ENCODE results near the gene NINJ1. TPM values are rescaled to one million over a fixed set of nuclear protein-coding genes. Genes with fewer than 3 reads are reported as not detected.

Gene NINJ1
- total RNA-seq, 1 donor from 2014 or later = 29.4 TPM

DNA sequence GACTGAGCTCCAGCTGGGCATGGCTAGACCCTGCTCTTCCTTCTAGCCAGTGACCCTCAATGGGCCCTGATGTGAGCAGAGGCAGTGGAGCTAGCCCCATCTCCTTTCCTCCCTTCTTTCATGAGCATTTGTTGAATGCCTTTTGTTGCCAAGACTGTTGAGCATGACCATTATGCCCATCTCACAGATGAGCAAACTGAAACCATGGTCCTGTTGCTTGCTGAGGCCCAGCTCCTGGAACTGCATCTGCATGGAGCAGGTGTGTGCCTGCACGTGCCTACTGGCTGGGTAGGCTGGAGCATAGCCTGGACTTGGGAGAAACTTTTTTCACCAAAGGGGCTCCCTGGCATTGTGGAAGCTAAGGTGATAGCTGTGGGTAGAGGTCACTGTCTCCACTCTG, 46.9 kb upstream of the NINJ1 start:
- H3K4me1 Mint-ChIP-seq (ENCODE audit: low read depth, unreplicated experiment) = peaks cover 6% of the 10 kb centered on the region
- H3K9me3 Mint-ChIP-seq (ENCODE audit: unreplicated experiment) = peaks cover 14% of the 10 kb centered on the region
- H3K27ac Mint-ChIP-seq (ENCODE audit: unreplicated experiment) = no peak overlapping the region
- H3K4me3 Mint-ChIP-seq (ENCODE audit: unreplicated experiment) = no peak overlapping the region
- H3K36me3 Mint-ChIP-seq (ENCODE audit: unreplicated experiment) = no peaks in the 10 kb centered on the region
- TF ChIP-seq CTCF (IDR thresholded peaks at IDR 0.05; ENCODE audit: partially characterized antibody, unreplicated experiment) = no peak
- peaks cover 11% of the 10 kb centered on the region for H3K27me3 Mint-ChIP-seq (ENCODE audit: unreplicated experiment)
- no peak for DNase-seq

DNA sequence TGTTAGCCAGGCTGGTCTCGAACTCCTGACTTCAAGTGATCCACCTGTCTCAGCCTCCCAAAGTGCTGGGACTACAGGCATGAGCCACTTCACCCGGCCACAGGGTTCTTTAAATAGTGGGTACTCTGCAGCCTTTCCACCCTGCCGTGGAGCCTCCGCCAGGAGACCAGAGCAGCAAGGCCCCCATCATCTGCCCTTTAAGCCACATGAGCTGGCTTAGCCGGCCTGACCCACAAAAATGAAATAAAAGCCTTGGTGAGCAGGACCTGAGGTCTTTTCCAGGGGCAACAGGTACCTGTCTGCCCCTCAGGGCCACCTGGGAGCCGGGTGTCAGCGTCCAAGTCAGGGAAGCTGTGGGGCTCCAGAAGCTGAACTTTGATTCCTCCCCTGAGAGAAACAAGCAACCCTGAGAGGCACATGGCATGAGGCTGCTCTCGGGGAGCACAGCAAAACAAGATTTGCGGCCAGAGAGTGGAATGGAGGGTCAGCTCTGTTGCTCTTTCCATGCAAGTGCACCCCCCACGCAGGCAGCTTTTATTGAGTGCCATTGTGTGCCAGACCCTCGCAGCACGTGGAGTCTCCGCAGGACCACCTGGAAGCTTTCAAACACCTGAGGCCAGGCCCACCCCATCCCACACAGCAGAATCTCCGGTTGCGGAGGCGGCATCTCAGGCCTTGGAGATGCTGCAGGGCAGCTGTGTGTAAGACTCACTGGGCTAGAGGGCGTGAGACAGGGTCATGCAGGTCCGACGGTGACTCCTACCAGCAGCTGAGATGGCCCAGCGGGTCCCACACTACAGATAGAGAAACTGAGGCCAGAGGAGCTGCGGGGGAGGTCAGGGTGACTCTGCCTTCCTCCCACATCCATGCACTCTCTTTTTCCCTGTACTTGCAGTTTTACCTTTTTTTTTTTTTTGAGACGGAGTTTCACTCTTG, 45.1 kb upstream of the NINJ1 start:
- H3K4me1 Mint-ChIP-seq (ENCODE audit: low read depth, unreplicated experiment) = peaks cover 7% of the 10 kb centered on the region
- no peak overlapping the region for H3K27ac Mint-ChIP-seq (ENCODE audit: unreplicated experiment)
- no peak for TF ChIP-seq CTCF (IDR thresholded peaks at IDR 0.05; ENCODE audit: partially characterized antibody, unreplicated experiment)
- no peaks in the 10 kb centered on the region for H3K36me3 Mint-ChIP-seq (ENCODE audit: unreplicated experiment)
- no peak for DNase-seq
- no peak overlapping the region for H3K4me3 Mint-ChIP-seq (ENCODE audit: unreplicated experiment)
- H3K9me3 Mint-ChIP-seq (ENCODE audit: unreplicated experiment) = peaks cover 13% of the 10 kb centered on the region
- H3K27me3 Mint-ChIP-seq (ENCODE audit: unreplicated experiment) = peaks cover 7% of the 10 kb centered on the region

DNA sequence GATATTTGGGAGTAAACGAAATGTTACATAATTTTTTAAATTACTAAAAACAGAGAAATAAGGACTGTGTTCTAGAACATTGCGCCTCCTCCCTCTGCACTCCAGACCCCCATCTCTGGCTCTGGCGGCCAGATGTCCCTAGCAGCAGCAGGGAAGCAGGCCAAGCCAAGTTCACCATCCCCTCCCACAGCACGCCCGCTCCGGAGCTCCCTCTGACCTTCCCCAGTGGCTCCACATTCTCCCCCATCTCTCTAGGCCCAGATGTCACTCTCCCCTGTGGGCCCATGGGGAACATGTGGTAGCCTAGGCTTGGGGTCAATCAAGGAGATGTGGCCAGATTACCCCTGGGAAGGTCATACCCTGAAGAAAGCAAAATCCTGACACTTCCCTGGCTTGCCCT, 43.6 kb upstream of the NINJ1 start:
- DNase-seq = no peak
- TF ChIP-seq CTCF (IDR thresholded peaks at IDR 0.05; ENCODE audit: partially characterized antibody, unreplicated experiment) = no peak
- peak overlapping the region; percentile 62 for H3K27ac Mint-ChIP-seq (ENCODE audit: unreplicated experiment)
- H3K9me3 Mint-ChIP-seq (ENCODE audit: unreplicated experiment) = peaks cover 9% of the 10 kb centered on the region
- peaks cover 5% of the 10 kb centered on the region for H3K27me3 Mint-ChIP-seq (ENCODE audit: unreplicated experiment)
- H3K4me1 Mint-ChIP-seq (ENCODE audit: low read depth, unreplicated experiment) = peaks cover 7% of the 10 kb centered on the region
- H3K36me3 Mint-ChIP-seq (ENCODE audit: unreplicated experiment) = no peaks in the 10 kb centered on the region
- H3K4me3 Mint-ChIP-seq (ENCODE audit: unreplicated experiment) = no peak overlapping the region

DNA sequence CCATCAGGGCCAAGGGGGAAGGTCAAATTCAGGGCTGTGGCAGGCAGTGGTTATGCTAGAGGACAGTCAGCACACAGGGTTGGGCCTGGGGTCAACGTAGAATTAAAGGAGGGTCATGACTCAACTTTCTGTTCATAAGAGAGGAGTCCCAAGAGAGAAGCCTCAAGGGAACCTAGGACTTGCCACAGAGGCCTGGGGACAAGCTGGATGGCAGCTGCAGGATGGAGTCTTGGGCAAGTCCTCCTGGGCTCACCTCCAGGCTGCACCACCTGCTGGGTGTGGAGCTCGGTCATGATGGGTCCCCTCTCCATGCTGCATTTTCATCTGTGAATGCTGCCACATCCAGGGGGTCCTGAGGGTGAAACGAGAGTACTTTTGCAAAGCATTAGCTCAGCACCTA, 40.9 kb upstream of the NINJ1 start:
- TF ChIP-seq CTCF (IDR thresholded peaks at IDR 0.05; ENCODE audit: partially characterized antibody, unreplicated experiment) = no peak
- Mint-ChIP-seq H3K4me1 (ENCODE audit: low read depth, unreplicated experiment) (peaks cover 7% of the 10 kb centered on the region), H3K27ac (ENCODE audit: unreplicated experiment) (no peak overlapping the region), H3K27me3 (ENCODE audit: unreplicated experiment) (peaks cover 6% of the 10 kb centered on the region), H3K4me3 (ENCODE audit: unreplicated experiment) (no peak overlapping the region), H3K9me3 (ENCODE audit: unreplicated experiment) (peaks cover 6% of the 10 kb centered on the region), H3K36me3 (ENCODE audit: unreplicated experiment) (no peaks in the 10 kb centered on the region)
- no peak for DNase-seq

- DNase-seq = no peak
- Mint-ChIP-seq H3K4me1 (ENCODE audit: low read depth, unreplicated experiment) (peaks cover 12% of the 10 kb centered on the region), H3K4me3 (ENCODE audit: unreplicated experiment) (no peak overlapping the region), H3K27ac (ENCODE audit: unreplicated experiment) (no peak overlapping the region), H3K36me3 (ENCODE audit: unreplicated experiment) (no peaks in the 10 kb centered on the region), H3K27me3 (ENCODE audit: unreplicated experiment) (peaks cover 6% of the 10 kb centered on the region), H3K9me3 (ENCODE audit: unreplicated experiment) (peaks cover 9% of the 10 kb centered on the region)
- no peak for TF ChIP-seq CTCF (IDR thresholded peaks at IDR 0.05; ENCODE audit: partially characterized antibody, unreplicated experiment)
Observed at GRCh38 chr9:93173365-93174051, 39.5 kb upstream of the NINJ1 start.
